ENCODE measurements around the gene LRRC71. TPM values are rescaled to one million over a fixed set of nuclear protein-coding genes. Genes with fewer than 3 reads are reported as not detected.

Gene LRRC71
- total RNA-seq, 1 donor from 2014 or later, result not detected

DNA sequence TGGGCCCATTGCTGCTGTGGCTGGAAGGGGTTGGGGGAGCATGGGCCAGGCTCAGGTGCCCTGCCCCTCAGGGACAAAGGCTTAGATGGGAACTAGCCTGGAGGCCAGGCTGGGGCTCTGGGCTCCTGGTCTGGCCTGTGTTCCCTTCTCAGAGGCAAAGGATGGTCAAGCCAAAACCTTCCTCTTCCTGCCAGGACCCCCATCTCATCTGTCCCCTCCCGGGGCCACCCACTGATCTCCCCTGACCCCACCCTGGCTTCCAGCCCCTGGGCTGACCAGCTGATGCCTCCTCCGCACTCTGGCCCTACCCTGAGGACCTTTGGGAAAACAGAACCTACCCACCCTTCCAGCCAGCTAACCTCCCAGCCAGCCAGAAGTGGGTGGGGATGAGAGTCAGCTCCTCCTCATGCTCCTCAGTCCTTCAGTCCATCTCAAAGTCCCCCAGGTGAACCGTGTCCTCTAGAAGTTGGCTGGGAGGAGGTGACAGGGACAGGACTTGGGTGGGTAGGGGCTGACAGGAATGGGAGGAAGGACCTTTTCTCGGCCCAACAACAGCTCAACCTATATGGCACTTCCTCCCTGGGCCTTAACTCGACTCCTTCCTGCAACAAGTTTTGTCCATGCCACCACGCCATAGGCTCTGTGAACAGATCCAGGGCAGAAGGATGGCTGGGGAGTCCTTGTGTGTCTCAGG lies 19.4 kb upstream of the LRRC71 start:
- no peak overlapping the region for H3K4me3 ChIP-seq (ENCODE audit: low read depth, low read length)
- TF ChIP-seq, protein P1, sequence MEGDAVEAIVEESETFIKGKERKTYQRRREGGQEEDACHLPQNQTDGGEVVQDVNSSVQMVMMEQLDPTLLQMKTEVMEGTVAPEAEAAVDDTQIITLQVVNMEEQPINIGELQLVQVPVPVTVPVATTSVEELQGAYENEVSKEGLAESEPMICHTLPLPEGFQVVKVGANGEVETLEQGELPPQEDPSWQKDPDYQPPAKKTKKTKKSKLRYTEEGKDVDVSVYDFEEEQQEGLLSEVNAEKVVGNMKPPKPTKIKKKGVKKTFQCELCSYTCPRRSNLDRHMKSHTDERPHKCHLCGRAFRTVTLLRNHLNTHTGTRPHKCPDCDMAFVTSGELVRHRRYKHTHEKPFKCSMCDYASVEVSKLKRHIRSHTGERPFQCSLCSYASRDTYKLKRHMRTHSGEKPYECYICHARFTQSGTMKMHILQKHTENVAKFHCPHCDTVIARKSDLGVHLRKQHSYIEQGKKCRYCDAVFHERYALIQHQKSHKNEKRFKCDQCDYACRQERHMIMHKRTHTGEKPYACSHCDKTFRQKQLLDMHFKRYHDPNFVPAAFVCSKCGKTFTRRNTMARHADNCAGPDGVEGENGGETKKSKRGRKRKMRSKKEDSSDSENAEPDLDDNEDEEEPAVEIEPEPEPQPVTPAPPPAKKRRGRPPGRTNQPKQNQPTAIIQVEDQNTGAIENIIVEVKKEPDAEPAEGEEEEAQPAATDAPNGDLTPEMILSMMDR (conservative IDR thresholded peaks at IDR 0.05; ENCODE audit: low read depth, low read length), result no peak
- no peak for DNase-seq (ENCODE audit: low read depth)

DNA sequence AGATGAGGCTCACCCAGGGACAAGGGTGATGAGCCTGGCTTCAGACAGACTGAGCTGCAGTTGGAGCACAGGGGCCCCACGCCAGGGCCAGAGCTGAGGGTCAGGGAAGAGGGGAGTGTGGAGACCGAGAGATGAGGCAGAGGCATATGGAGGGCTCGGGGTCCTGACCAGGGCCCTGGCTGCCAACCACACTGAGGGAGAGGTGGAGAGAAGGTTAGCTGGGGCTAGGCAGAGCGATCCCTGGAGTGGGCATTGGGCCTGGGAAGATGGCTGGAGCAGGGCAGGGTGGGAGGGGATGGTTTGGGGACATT lies 18.9 kb upstream of the LRRC71 start:
- TF ChIP-seq, protein P1 (conservative IDR thresholded peaks at IDR 0.05; ENCODE audit: low read depth, low read length), result no peak
- no peak for DNase-seq (ENCODE audit: low read depth)
- H3K4me3 ChIP-seq (ENCODE audit: low read depth, low read length), result no peak overlapping the region

DNA sequence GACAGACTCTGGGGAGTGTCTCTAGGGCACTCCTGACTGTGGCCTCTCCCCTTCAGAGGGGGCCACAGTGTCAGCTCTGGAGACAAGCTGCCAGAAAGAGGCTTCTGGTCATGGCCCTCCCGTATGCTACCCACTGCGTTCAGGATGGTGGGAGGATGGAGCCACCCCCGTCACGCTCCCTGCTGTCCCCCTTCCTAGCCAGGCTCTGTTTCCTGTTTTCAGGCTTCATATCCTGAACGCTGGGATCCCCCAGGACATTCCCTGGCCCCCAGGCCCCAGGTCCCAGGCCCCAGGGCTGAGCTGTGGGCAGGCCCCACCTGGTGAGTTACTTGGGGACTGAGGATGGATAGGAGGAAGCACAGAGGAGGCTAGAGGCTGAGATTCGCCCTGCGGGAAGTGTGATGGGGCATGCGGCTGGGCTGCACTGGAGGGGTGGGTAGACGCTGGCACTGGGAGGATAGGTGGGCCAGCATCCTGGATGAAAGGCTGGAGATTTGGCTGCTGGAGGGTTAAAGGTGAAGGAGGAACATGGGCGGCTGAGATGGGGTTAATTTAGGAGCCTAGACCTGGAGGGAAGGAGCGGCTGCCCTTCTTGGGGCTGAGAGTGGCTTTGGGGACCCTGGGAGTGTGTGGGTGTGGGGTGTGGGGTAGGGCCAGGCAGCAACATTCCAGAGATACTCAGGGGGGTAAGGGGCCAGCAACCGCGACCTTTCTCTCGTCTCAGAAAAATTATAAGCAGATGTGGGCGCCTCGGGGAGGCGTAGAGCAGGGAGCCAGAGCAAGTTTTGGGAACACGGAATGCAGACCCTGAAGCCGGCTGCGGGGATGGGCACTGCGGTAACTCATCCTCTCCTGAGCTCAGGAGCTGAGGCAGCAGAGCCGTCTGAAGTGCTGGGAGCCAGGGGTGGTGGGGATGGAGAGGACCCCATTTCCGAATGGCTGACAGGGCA lies 18.2 kb upstream of the LRRC71 start:
- H3K4me3 ChIP-seq (ENCODE audit: low read depth, low read length), result no peak overlapping the region
- no peak for DNase-seq (ENCODE audit: low read depth)
- TF ChIP-seq, protein P1 (conservative IDR thresholded peaks at IDR 0.05; ENCODE audit: low read depth, low read length), result no peak

DNA sequence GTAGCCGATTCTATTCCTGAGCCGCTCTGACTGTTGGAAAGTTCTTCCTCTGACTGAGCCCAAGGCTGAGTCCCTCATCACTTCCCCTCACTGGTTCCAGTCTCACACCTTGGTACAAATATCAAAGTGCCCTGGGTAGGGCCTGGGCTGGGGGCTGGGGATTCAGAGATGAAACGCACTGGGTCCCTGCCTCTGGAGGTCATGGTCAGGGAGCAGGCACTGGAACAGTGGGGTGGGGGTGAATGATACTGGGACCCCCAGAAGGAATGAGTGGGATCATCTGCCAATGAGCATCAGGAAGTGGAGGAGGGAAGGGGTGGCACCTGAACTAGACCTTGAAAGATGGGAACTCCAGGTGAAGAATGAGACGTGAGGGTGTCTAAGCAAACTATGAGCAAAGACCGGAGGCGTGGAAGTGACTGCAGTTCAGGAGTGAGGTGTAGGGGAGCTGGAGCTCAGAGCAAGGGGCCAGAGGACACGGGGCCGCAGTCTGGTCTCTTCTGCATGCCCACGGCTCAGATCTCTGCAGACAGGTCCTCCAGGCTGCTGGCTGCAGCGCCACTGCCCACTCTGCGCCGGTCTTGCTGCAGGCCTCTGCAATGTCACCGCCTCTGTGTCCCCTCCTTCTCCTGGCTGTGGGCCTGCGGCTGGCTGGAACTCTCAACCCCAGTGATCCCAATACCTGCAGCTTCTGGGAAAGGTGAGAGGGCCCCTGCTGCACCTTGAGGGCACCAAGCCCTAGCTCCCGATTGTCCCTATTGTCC lies 16.9 kb upstream of the LRRC71 start:
- H3K4me3 ChIP-seq (ENCODE audit: low read depth, low read length), result no peak overlapping the region
- no peak for DNase-seq (ENCODE audit: low read depth)
- TF ChIP-seq, protein P1 (conservative IDR thresholded peaks at IDR 0.05; ENCODE audit: low read depth, low read length), result no peak

DNA sequence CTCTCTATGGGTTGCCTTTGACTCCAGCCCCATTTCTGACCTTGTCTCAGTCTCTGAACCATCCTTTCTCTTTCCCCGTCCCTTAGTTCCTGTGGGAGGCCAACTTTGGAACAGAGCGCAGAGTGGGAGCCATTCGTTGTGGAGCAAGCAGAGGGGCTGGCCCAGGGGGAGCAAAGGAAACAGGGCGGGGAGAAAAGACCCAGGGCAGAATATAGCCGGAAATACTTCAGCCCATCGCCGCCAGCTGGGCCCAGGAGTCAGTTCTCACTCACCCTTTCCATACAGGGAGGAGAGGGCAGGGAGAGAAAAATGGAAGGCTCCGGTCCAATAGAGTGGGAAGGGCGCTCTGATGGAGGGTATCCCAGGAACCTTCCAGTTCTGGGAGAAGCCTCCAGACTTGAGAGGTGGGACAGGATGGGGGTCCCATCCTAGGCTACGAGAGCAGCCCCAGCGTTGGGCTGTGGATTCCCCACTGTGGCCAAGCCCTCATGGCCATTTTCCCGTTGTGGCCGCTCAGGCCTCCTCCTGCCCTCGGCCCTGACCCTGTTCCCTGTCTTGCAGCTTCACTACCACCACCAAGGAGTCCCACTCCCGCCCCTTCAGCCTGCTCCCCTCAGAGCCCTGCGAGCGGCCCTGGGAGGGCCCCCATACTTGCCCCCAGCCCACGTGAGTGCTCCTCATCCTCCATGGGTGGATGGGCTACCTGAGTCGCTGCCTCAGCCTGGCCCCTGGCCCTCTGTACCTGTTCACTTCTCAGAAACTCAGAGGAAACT lies 16.1 kb upstream of the LRRC71 start:
- no peak for DNase-seq (ENCODE audit: low read depth)
- H3K4me3 ChIP-seq (ENCODE audit: low read depth, low read length), result no peak overlapping the region
- TF ChIP-seq, protein P1 (conservative IDR thresholded peaks at IDR 0.05; ENCODE audit: low read depth, low read length), result no peak

DNA sequence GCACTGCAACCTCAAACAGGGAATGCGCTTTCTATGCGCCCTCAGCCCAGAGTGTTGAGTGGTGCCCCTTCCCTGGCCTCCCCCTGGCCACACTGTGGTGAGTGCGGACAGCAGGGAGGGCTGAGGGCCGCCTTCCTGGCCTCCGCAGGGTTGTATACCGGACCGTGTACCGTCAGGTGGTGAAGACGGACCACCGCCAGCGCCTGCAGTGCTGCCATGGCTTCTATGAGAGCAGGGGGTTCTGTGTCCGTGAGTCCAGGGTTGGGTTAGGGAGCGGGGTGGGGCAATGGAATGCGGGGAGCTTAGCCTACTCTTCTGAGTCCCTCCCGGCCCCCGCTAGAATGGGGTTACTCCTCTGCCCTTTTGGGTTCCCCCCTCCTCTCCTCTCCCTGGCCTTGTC lies 15.3 kb upstream of the LRRC71 start:
- no peak for DNase-seq (ENCODE audit: low read depth)
- no peak overlapping the region for H3K4me3 ChIP-seq (ENCODE audit: low read depth, low read length)
- TF ChIP-seq, protein P1 (conservative IDR thresholded peaks at IDR 0.05; ENCODE audit: low read depth, low read length), result no peak
